HUDEP-2 (cell line): Measurements from ENCODE around the gene HHLA2.
"Not testable (repeated sequence)": the region's sequence is repeated elsewhere in the genome, so short reads cannot be mapped to it uniquely, and the experiment has no call there.

Experiments
- DNase-seq, 76 experiments: peaks; one replicate each; lab custom pipeline; 2025; ENCODE audit not compliant: unreplicated experiment in 76 of 76; lab: John Stamatoyannopoulos, UW

HHLA2 gene

DNA sequence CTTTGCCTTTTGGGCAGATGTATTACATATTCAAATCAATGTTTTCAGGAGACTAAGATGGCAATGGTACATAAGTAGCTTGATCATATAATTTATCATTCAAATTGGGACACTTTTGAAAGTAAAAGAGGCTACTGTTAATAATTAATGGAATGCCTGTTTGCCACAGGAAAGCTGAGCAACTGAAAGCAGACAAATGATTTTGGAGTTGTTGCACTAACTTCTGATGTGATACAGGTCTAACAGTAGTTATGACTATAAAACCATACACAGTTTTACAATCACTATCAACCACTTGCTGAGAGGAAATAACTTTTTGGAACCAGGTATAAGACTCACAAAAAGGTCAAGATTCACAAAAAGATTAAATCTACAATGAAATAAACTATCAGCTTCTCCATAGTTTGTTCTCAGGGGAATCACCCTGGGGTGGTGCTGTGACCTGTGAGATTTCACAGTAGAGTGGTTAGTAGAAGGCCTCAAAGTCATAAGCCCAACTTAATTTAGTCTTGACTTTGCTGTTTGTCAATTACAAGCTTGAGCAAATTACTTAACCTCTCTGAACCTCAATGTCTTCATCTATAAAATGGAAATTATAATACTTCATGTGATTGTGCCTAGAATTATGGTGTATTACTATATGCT, 42.7 kb downstream of the HHLA2 start:
- DNase-seq, result no peak

DNA sequence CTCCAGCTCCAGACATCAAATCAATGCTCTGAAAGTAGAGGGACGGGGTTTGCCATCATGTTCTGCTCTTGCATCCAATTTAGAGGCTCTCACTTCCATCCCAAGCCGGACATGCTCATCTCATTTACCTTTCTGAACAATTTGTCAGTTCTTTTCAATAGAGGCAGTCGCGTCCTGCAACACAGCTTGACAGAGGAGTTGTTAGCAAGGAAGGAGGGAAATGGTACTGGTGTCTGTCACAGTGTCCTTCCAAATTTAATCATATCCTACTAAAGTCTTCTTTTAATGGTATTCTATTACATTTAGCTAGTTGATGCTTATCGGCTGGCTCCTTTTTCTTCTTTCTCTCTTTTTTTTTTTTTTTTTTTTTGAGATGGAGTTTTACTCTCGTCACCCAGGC, 45.6 kb downstream of the HHLA2 start:
- DNase-seq, result no peak

DNA sequence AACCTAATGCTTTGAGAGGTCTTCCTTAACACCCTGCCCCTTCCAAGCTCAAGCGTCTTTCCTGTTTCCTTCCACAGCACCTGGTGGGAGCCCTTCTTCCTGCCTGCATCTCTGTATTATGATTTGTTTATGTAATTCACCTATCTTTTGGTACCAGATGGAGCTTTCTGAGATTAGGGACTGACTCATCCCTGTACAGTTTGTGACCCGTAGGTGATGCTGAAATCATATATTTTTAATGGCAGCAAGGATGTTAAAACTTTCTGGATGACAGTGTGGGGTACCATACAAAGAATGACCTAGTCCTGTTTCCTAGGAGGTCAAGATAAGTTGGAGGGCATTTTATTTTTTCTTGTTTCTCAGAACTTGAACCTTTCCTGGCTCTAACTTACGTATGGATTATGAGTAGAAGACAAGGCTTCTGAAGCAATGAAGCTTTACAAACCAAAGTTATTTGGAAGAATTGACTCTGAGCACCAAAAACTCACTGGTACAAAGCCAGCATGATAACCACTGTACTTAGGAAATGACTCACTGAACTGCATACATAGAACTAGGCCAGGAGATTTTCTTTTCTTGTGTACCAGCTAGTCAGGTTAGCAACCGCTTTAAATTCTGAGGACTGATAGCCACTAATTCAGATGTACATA, 46.6 kb downstream of the HHLA2 start:
- no peak for DNase-seq

DNA sequence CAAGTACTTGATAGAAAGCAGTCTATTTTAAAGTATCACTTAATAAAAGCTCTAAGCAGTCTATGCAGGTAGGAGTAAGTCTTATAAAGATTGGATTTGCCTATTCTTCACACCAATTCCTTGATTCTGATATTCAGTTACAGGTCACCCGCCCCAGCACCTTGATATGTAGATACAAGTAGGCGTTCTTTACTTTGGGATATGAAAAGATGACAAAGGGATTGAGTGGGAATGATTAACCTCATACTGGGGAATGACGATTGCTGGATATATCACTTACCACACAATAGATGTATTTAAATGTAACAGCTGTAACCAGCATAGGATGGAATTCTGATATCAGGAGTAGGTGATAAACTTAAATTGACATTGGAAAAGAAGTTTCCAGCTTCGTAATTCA, 47.1 kb downstream of the HHLA2 start:
- DNase-seq, result no peak

DNA sequence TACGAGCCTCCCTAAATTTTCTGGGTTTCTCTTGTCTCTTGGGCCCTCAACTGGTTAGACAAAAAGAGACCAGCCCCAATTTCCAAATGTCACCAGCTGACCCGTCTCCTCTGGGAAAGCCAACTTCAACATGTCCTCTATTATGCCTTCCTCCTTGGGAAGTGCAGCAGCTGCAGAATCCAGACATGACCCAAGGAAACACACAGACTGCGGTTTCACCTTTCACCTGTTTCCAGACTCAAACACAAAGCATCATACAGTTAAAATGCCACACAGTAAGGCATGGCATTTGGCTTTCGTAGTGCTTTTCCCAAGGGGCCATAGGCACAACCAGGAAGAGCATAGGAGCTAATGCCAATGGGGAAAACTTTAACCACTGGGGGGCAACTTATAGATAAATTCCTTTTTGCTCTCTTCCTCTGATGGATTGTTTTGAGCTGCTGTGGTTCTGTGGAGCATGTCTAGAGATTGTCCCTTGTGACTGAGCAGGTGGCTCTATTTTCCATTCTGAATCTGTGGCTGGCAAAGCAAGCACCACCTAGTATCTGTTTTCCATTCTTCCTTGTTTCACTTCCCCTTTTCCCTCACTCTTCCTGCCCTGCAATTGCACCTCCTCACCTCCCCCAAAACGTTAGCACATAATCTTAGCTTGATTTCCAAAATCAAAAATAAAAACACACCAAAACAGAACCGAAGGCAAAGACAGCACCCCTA, 49.3 kb downstream of the HHLA2 start:
- no peak for DNase-seq

DNA sequence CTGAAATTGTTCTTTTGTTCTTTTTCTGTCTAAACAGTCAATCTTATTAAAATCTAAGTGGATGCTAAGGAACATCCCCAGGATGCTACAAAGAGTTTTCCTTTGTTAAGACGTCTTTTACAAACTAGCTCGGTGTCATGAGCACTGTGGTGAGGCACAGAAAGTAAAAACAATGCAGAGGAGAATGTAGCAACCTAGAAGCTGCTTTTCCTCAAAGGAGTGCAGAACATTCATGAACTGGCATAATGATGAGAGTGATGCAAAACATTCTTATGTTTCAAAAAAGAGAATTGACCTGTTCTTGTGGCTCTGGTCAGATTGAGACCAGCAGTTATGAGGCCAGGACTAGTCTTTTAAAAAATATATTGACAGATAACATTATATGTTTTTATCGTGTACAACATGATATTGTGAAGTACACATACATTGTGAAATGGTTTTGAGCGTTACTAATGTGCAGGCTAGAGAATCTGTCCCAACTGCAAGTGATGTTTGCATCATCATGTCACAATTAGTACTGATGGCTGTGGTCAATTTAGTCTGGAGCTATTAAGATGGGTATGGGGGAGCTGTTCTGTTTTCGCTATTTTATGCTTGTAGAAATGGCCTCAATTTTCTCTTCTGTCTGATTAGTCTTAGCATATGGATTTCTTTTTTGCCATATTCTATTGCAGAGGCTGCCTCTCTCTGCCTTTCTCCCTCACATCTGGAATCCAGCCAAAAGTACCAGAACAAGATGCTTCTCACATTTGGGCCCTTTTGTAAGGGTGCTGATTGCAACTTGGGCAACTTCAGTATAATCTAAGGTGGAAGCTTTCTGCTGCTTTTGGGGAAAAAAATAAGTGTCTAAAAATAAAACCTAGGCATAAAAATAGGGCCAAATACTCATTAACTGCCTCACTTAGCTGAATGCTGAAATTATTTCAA, 50.2 kb downstream of the HHLA2 start:
- no peak for DNase-seq

DNA sequence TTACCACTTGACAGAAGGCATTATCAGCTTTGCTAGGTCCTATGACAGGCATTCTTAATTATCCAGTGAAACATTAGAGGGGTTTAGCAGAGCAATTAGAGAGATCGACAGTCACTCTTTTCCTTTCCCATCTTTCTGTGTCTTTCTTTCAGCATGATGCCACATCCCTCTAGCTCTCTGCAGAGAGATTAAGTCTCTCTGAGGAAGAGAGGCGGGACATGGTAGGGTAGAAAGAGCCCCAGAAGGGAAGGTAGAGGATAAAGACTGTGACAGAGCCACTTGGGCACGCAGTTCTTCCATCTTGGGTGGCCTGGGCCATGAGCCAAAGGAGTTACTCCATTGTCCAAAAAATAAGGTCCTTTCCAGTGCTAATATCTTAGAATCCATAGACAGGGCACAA, 55.8 kb downstream of the HHLA2 start:
- no peak for DNase-seq

DNA sequence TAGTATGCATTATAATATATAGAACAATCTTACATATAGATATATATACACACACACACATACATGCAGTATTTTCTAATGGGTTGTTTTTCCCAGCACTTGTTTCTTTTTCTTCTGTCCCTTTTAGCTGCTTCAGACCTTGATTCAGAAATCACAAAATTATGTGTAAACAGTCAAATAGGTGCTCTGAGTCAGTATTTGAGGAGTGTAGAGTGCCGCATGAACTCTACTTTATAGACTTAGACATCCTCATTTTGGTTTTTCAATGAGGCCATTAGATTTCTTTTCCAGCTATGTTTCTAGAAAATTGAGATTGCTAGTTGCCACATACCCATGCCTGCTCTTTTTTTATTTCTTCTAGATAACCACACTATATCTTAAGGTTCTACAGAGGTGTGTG, 58.2 kb downstream of the HHLA2 start:
- DNase-seq, result no peak

DNA sequence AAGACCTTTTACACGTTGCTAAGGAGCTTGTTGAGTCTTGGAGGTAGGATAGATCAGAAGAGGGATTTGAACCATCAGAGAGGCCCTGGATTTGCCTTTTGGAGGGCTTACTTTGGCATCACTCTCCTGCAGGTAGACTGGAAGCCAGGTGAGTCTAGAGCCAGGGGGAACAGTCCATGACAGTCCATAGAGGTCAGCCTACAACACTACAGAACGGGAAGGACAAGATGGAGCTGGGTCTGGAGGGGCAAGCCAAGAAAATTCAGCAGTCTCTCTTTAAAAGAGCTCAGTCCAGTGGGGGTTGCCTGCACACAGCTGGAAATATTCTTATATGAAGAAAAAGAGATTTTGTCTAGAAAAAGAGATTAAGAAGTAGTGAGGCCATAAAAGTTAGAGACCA, 60.7 kb downstream of the HHLA2 start:
- no peak for DNase-seq

DNA sequence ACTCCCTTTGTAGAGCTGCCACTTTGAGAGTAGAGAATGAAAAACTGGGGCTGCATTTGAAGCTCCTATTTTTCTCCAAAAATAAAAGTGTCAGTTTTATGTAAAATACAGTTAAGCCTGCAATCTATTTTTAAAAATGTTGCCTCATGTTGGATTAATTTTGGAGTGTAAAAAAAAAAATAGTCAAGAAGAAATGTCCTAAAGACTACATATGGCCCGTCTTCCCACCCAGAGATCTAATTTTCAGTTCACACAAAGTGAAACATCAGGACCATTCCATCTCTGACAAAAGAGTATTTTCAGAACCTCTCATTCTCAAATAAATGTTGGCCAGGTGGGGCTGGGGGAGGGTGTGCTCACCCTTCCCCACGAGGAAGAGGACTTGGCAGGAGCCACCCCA, 62.7 kb downstream of the HHLA2 start:
- no peak for DNase-seq

DNA sequence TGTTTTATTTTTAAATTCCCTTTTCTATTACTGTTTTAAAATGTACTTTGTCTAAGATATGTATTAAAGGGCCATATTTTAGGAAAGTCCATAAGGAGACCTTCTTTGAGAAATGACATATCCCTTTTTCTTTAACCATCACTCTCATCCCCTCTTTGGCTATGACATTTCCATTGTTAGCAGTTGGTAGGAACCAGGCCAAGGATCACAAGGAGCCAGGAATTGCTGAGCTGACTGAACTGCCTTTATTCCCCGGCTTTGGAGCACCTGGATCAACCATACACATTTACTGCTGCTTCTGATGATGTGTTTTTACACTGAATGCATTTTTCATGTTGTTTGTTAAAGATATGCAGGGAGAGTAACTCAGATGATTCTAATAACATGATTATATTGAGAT, 79.7 kb downstream of the HHLA2 start:
- no peak for DNase-seq

DNA sequence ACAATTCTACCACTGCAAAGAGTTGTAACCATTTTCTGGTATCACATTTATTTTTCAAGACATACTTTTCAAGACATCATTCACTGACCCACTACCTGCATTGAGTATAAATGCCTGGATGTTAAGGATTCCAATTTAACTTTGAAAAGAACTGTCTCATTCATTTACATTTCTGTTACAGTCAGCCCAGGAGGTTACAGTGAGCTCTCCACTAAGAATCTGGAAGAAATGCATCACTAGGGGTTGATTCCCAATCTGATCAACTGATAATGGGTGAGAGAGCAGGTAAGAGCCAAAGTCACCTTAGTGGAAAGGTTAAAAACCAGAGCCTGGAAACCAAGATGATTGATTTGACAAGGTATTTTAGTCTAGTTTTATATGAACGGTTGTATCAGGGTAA, 81.0 kb downstream of the HHLA2 start:
- no peak for DNase-seq

DNA sequence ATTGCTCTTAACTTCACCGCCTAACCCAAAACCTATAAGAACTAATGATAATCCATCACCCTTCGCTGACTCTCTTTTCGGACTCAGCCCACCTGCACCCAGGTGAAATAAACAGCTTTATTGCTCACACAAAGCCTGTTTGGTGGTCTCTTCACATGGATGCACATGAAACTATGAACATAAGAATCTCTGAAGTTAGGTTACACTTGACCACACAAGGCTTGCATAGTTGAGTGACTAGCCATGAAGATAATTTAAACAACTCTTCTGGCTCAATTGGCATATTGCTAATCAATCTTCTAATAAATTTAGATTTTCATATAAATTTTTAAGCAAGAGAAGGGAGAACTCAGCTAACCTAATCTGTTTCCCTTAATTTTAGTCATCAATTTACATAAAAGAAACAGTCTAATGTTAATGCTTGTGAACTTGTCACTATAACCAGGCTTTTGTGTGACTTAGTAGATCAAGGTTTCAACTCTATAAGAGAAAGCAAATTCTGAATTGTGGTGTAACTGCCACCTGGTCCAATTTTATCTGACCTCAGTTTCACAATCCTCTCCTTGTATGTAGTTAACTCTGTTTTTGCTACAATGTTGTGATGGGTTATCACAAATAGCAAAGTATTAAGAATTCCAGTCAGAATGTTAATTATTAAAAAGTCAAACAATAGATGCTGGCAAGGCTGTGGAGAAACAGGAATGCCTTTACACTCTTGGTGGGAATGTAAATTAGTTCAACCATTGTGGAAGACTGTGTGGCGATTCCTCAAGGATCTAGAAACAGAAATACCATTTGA, 82.0 kb downstream of the HHLA2 start:
- DNase-seq, result no peak

DNA sequence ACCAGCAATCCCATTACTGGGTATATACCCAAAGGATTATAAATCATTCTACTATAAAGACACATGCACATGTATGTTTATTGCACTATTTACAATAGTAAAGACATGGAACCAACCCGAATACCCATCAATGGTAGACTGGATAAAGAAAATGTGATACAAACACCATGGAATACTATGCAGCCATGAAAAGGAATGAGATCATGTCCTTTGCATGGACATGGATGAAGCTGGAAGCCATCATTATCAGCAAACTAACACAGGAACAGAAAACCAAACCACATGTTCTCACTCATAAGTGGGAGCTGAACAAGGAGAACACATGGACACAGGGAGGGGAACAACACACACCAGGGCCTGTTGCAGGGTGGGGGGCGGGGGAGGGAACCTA, 82.6 kb downstream of the HHLA2 start:
- DNase-seq, result not testable (repeated sequence)

DNA sequence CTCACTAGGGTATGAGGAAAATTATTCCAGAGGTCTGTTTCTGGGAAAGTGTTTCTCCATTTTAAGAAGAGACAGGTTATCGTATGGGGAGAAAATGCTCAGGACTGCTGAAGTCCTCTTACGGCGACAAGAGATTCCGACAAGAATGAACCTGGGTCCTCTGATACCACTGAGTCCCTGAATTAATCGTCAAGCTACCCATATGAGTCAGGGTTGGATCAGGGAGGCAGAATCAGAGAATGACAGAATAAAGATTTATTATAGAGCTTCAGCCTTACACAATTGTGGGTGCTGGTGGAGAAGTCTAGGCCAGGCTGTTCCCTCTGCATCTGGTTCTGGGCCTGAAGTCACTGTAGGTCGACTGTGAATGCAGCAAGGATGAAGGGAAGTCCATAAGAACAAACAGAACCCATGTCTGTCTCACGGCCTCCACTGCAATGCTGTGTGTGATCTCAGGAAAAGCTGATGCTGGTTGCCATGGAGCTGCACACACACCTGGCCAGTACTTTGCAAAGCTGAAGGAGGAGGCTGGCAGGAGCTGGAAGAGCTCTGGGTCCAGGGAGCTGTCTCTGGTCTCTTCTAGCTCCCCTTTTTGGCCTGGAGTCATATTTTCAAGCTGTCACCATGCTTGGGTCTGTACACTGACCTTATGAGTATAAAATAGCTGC, 83.9 kb downstream of the HHLA2 start:
- no peak for DNase-seq

DNA sequence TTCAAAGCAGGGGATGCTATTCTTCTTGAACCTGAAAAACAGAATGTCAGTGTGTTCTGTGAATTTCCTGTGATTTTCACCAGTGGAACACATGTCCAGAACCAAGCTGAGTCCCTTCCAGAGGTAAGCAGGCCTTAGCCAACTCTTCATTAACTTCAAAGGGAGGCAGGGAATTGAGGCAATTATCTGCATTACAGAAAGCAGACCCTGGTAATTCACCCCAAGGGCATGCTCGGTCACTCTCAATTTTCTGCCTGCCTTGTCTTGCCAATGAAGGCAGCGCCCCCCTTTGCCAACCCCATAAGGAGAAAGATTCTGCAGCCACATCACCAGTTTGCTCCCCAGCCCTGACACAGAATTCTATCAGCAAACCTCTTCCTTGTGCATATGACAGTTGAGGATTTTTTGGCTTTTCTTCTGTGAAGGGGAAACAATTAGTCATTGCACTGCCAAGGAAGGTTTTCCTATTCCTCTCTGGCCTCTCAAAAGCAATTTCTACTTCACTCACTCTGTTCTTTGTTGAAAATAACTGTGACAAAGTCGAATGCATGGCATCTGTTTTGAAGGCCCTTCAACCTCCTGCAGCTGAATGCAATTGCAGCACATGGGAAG, 85.3 kb downstream of the HHLA2 start:
- no peak for DNase-seq

DNA sequence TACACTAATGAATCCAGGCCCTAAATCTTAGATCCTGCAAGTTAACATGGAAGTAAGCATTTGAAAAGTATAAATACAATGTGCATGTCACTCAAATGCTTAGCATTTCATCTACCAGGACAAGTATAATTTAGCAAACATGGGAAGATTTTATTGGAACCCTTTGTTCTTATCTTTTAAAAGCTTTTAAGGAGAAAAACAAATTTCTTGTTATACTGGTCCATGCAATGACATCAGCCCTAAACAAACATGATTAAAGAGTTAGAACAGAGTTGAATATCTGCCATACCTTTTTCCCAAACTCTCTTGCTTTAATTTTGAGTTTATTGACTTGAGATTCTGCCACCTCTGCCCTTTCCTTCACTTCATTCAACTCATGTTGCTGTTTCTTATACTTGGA, 87.0 kb downstream of the HHLA2 start:
- no peak for DNase-seq

DNA sequence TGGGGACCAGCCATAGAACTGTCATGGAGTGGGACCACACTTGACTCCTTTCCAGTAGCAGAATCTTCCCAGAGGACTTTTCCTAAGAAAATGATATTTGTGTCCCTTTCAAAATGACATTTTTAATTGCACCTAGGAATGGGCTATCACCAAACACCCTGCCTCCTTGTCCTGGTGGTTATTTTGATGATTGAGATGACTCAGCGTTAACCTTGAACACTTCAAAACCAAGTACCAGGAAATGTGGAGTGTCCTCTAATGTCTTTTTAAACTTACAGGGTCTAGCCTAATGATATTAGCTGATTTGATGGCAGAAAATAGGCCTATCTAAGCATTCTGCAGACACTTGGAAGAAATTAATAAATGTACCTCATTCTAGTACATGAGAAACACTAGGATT, 90.7 kb downstream of the HHLA2 start:
- DNase-seq, result no peak
